Liver (tissue), 3 donors: ENCODE results near the gene KRT6C.

Experiments used
- EGR1 ChIP-seq, 2 donors: IDR thresholded peaks; 2 replicates each; pipeline ENCODE4 v1.6.1; 2016 to 2018; ENCODE audit warnings: antibody characterized with exemption in 2 of 2, low read depth in 2 of 2
- TF ChIP-seq, protein P1 (sequence below): fragments of 150-350 bp; IDR thresholded peaks from 2 replicates; pipeline ENCODE4 v1.5.1; 2017; ENCODE audit warnings: improper control_type of control experiment, low read depth, low read length; ENCODE audit not compliant: missing input control
- TF ChIP-seq, protein P2 (sequence below): IDR thresholded peaks from 2 replicates; pipeline ENCODE4 v1.6.1; 2016; ENCODE audit warnings: antibody characterized with exemption
- TF ChIP-seq, protein P3 (sequence below): IDR thresholded peaks from 2 replicates; pipeline ENCODE4 v1.6.1; 2016; ENCODE audit warnings: antibody characterized with exemption, mild to moderate bottlenecking
- donor health status: healthy.
- donor health status: healthy.

DNA sequence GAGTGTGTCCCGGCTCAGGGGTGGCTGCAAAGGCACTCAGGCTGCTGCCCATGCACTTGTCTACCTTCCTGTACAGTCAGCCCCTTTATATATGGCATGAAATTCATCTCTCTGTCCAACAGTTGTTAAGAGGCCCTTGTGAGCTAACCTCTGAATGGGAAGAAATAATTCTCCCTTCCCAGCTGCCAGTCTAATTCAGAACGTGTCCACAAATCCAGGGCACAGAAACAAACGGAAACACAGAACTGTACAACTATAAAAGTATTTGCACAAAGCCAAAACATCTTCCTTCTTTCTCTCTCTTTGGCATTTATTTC, 45.7 kb upstream of the KRT6C start:
- TF ChIP-seq, protein P1, sequence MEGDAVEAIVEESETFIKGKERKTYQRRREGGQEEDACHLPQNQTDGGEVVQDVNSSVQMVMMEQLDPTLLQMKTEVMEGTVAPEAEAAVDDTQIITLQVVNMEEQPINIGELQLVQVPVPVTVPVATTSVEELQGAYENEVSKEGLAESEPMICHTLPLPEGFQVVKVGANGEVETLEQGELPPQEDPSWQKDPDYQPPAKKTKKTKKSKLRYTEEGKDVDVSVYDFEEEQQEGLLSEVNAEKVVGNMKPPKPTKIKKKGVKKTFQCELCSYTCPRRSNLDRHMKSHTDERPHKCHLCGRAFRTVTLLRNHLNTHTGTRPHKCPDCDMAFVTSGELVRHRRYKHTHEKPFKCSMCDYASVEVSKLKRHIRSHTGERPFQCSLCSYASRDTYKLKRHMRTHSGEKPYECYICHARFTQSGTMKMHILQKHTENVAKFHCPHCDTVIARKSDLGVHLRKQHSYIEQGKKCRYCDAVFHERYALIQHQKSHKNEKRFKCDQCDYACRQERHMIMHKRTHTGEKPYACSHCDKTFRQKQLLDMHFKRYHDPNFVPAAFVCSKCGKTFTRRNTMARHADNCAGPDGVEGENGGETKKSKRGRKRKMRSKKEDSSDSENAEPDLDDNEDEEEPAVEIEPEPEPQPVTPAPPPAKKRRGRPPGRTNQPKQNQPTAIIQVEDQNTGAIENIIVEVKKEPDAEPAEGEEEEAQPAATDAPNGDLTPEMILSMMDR = no peak
- no peak for TF ChIP-seq EGR1 (IDR thresholded peaks at IDR 0.05; ENCODE audit: low read depth in 2 of 2)
- TF ChIP-seq, protein P2, sequence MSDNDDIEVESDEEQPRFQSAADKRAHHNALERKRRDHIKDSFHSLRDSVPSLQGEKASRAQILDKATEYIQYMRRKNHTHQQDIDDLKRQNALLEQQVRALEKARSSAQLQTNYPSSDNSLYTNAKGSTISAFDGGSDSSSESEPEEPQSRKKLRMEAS = no peak
- TF ChIP-seq, protein P3, sequence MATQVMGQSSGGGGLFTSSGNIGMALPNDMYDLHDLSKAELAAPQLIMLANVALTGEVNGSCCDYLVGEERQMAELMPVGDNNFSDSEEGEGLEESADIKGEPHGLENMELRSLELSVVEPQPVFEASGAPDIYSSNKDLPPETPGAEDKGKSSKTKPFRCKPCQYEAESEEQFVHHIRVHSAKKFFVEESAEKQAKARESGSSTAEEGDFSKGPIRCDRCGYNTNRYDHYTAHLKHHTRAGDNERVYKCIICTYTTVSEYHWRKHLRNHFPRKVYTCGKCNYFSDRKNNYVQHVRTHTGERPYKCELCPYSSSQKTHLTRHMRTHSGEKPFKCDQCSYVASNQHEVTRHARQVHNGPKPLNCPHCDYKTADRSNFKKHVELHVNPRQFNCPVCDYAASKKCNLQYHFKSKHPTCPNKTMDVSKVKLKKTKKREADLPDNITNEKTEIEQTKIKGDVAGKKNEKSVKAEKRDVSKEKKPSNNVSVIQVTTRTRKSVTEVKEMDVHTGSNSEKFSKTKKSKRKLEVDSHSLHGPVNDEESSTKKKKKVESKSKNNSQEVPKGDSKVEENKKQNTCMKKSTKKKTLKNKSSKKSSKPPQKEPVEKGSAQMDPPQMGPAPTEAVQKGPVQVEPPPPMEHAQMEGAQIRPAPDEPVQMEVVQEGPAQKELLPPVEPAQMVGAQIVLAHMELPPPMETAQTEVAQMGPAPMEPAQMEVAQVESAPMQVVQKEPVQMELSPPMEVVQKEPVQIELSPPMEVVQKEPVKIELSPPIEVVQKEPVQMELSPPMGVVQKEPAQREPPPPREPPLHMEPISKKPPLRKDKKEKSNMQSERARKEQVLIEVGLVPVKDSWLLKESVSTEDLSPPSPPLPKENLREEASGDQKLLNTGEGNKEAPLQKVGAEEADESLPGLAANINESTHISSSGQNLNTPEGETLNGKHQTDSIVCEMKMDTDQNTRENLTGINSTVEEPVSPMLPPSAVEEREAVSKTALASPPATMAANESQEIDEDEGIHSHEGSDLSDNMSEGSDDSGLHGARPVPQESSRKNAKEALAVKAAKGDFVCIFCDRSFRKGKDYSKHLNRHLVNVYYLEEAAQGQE = no peak
